HG02943 (cell line): ENCODE results near the gene SERINC5.

Experiments used
- ATAC-seq: cut with Tn5 transposase; IDR thresholded peaks from one replicate; pipeline ENCODE4 v1.9.1; 2021; ENCODE audit warnings: mild to moderate bottlenecking, low read depth, moderate library complexity; ENCODE audit not compliant: unreplicated experiment

SERINC5 gene

GRCh38 chr5:80076131-80077050 lies 179.5 kb downstream of the SERINC5 start:
- ATAC-seq = no peak

- no peak for ATAC-seq
These were observed 183.5 kb downstream of the SERINC5 start for GRCh38 chr5:80072103-80073073.

GRCh38 chr5:80071510-80072021 lies 184.3 kb downstream of the SERINC5 start:
- ATAC-seq = no peak

GRCh38 chr5:80070338-80071056 lies 185.4 kb downstream of the SERINC5 start:
- ATAC-seq = no peak

GRCh38 chr5:80069918-80070318 lies 185.9 kb downstream of the SERINC5 start:
- no peak for ATAC-seq

- ATAC-seq = no peak
These were observed 186.5 kb downstream of the SERINC5 start for GRCh38 chr5:80069251-80069800.

GRCh38 chr5:80068775-80069174 lies 187.1 kb downstream of the SERINC5 start:
- ATAC-seq = no peak

- no peak for ATAC-seq
These were observed 187.6 kb downstream of the SERINC5 start for GRCh38 chr5:80068246-80068636.

GRCh38 chr5:80067531-80068245 lies 188.2 kb downstream of the SERINC5 start:
- ATAC-seq = no peak

GRCh38 chr5:80067016-80067415 lies 188.8 kb downstream of the SERINC5 start:
- ATAC-seq = no peak

- no peak for ATAC-seq
These were observed 191.7 kb downstream of the SERINC5 start for GRCh38 chr5:80064124-80064523.
